ENCODE results near the gene CDK8. TPM values are rescaled to one million over a fixed set of nuclear protein-coding genes. Genes with fewer than 3 reads are reported as not detected.
"Not testable (repeated sequence)": the region's sequence is repeated elsewhere in the genome, so short reads cannot be mapped to it uniquely, and the experiment has no call there.

CDK8 gene
- polyA plus RNA-seq, 6 donors from 2014 or later: 3.5 to 6.0 (median 4.2) TPM

DNA sequence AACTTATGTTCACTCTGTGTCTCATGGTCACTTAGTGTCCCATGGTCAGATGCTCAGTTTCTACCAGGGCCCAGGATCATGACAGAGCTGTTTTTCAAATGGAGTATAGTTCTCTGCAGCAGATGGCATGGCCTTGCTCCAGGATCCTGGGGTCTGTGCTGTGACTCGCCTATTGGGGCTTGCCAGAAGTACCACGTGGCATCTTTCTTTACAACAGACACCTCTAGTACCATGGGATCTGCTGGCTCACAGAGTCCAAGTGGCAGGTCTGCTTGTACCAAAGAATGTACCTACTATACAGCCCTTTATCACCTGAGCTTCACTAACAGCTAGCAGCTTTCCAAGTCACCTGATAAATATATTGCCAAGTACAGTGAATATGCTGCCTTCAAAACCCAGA, 25.8 kb upstream of the CDK8 start:
- Mint-ChIP-seq H3K4me3 (no peak overlapping the region), H3K27me3 (peaks cover 7 to 43% (median 15%) of the 10 kb centered on the region in 3 donors), H3K36me3 (no peaks in the 10 kb centered on the region), H3K9me3 (peaks cover 0 to 1% (median 0%) of the 10 kb centered on the region in 7 donors), H3K27ac (no peak overlapping the region), H3K4me1 (peaks cover 4 to 5% (median 5%) of the 10 kb centered on the region in 3 donors)
- no peak for ATAC-seq (ENCODE audit: low read depth in 2 of 2)
- no peak for DNase-seq

DNA sequence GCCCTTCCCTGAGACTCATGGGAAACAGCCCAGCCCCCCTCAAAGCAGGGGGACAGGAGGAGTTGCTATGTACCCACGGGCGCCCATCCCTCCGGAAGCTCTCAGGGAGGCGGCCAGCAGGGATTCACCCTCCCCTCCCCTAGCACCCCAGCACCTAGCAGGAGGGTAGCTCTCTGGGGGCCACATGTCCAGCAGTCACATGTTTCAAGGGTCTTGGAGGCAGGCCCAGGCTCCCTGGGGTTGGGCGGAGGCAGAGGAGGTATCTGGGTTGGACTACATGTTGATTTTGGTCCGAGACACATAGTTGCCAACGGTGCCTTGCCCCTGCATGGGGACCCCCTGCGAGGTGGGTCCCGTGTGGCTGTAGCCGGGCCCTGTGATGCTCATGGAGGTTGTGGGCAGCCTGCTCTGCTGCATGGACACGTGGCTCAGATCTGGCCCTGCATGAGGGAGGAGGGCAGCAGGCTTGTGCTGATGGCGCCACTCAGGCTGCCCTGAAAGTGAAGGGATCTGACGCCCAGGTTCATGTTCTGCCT, 24.8 kb upstream of the CDK8 start:
- Mint-ChIP-seq H3K27ac (no peak overlapping the region), H3K4me1 (no peaks in the 10 kb centered on the region), H3K9me3 (no peaks in the 10 kb centered on the region), H3K27me3 (peaks cover 7 to 43% (median 15%) of the 10 kb centered on the region in 3 donors), H3K4me3 (no peak overlapping the region), H3K36me3 (no peaks in the 10 kb centered on the region)
- DNase-seq (no peak), ATAC-seq (ENCODE audit: low read depth in 2 of 2) (no peak)

DNA sequence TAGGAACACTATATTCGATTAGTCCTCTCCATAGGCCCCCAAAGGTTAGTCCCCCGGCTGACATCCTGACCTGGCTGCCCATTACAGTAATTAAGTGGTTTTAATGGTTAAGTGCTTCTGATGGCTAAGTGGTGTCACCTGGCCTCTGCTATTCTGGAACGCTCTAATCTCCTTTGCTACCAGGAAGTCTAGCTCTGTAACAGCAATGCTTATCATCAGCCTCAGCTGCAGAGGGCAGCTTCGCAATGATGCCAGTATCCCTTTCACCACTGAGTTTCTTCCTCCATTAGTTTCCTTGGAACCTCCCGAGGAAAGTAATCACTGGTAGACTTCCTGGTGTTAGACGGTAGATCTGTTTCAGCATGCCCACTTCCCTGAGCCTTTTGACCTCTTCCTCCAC, 23.2 kb upstream of the CDK8 start:
- peaks cover 2 to 46% (median 18%) of the 10 kb centered on the region in 3 donors for H3K27me3 Mint-ChIP-seq
- no peak for DNase-seq
- ATAC-seq (ENCODE audit: low read depth in 2 of 2): no peak
- H3K9me3 Mint-ChIP-seq: peaks cover 0 to 2% (median 0%) of the 10 kb centered on the region in 7 donors
- H3K4me1 Mint-ChIP-seq: no peaks in the 10 kb centered on the region
- H3K4me3 Mint-ChIP-seq: no peak overlapping the region
- peak overlapping the region in 2 of 6 donors; percentile 24 to 70 for H3K27ac Mint-ChIP-seq
- H3K36me3 Mint-ChIP-seq: no peaks in the 10 kb centered on the region

DNA sequence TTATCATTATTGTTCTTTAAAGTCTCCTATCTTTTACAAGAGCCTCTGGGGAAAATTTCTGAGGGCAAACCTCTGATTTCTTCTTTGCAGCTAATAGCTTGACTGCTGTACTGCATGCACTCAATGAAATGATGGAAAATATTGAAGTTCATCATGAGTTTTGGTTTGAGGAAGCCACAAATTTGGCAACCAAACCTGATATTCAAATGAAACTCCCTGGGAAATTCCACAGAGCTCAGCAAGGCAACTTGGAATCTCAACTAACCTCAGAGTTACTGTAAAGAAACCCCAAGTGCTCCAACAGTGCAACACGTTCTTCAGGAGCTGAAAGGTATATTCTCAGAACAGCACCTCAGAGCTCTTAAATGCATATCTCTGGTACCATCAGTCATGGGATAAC, 17.6 kb upstream of the CDK8 start:
- ATAC-seq (ENCODE audit: low read depth in 2 of 2): no peak
- Mint-ChIP-seq H3K4me1 (no peaks in the 10 kb centered on the region), H3K27me3 (peaks cover 20 to 28% (median 21%) of the 10 kb centered on the region in 3 donors), H3K27ac (no peak overlapping the region), H3K4me3 (no peak overlapping the region), H3K9me3 (peaks cover 0 to 2% (median 0%) of the 10 kb centered on the region in 7 donors), H3K36me3 (no peaks in the 10 kb centered on the region)
- DNase-seq: no peak

DNA sequence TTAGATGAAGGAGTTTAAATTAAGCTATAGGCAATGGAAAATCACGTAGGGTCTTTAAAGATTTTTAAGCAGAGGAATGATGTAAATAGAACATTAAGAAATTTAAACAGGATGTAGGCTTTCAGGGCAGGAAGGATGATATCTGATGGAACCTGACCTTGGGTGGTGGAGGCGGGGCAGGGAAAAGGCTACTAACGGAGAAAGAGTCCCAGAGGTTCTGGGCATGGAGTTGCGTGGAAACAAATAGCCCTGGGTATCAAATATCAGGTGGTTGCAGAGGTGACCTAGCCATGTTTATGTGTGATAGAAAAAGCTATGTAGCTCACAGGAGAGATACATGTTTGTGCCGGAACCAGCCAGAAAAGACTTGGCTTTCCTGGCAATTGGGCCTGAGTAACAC, 7.8 kb upstream of the CDK8 start:
- no peak overlapping the region for H3K27ac Mint-ChIP-seq
- DNase-seq (no peak), ATAC-seq (ENCODE audit: low read depth in 2 of 2) (no peak)
- peaks cover 0 to 7% (median 1%) of the 10 kb centered on the region in 7 donors for H3K9me3 Mint-ChIP-seq
- H3K4me1 Mint-ChIP-seq: no peaks in the 10 kb centered on the region
- no peak overlapping the region for H3K4me3 Mint-ChIP-seq
- H3K36me3 Mint-ChIP-seq: peaks cover 0 to 7% of the 10 kb centered on the region in 2 donors
- peaks cover 8 to 18% (median 14%) of the 10 kb centered on the region in 3 donors for H3K27me3 Mint-ChIP-seq

DNA sequence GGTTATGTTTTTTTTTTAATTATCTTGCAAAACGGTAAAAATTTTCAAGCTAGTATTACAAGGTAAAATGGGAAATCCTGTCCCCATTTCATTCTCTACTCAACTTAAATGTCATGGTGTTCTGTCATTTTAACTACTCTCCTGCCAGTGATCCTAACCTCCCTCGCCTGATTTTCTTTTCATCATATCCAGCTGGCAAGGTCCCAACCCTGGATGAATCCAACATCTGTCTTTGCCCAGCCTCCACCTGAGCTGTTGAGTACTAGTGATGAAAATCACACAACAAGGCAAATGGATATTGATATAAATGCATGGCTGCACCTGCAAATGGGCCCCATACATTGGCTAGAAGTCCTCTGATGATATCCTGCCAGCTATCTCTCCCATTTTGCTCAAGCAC, 6.9 kb upstream of the CDK8 start:
- DNase-seq (no peak), ATAC-seq (ENCODE audit: low read depth in 2 of 2) (no peak)
- Mint-ChIP-seq H3K36me3 (peaks cover 0 to 5% of the 10 kb centered on the region in 2 donors), H3K27me3 (peaks cover 7 to 14% (median 11%) of the 10 kb centered on the region in 3 donors), H3K4me3 (no peak overlapping the region), H3K27ac (no peak overlapping the region), H3K9me3 (peaks cover 0 to 6% (median 1%) of the 10 kb centered on the region in 7 donors), H3K4me1 (no peaks in the 10 kb centered on the region)

DNA sequence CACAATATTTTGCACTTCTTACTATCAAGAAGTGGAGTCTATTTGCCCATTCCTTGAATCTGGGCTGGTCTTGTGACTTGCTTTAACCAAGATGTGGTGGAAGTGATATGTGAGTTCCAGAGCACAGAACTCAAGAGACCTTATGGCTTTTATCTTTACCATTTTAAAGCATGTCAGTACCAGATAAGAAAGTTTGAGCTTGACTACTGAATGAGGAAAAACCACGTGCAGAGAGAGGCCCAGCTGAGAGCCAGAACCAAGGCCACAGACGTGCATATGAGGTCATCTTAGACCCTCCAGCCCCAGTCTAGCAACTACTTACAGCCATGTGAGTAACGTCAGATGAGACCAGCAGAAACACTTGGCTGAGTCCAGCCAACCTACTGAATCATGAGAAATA, 6.3 kb upstream of the CDK8 start:
- Mint-ChIP-seq H3K4me1 (no peaks in the 10 kb centered on the region), H3K9me3 (peaks cover 0 to 5% (median 0%) of the 10 kb centered on the region in 7 donors), H3K4me3 (peak overlapping the region in 1 of 8 donors; percentile 34), H3K27me3 (peaks cover 1 to 8% (median 6%) of the 10 kb centered on the region in 3 donors), H3K27ac (no peak overlapping the region), H3K36me3 (no peaks in the 10 kb centered on the region)
- ATAC-seq (ENCODE audit: low read depth in 2 of 2) (no peak), DNase-seq (no peak)

DNA sequence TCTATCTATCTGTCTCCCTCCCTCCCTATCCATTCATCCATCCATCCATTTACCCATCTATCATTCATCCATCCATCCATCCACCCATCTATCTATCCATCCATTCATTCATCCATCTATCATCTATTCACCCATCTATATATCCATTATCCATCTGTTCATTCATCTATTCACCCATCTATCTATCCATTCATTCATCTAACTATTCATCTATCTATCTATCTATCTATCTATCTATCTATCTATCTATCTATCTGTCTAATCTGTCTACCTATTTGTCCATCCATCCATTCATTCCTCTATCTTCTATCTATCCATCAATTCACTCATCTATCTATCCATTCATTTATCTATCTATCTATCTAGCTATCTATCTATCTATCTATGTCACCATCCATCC, 4.4 kb upstream of the CDK8 start:
- DNase-seq (no peak), ATAC-seq (ENCODE audit: low read depth in 2 of 2) (no peak)
- Mint-ChIP-seq H3K9me3 (no peaks in the 10 kb centered on the region), H3K4me1 (peaks cover 4 to 11% (median 6%) of the 10 kb centered on the region in 3 donors), H3K27ac (no peak overlapping the region), H3K27me3 (no peaks in the 10 kb centered on the region), H3K4me3 (no peak overlapping the region), H3K36me3 (peaks cover 0 to 8% of the 10 kb centered on the region in 2 donors)

DNA sequence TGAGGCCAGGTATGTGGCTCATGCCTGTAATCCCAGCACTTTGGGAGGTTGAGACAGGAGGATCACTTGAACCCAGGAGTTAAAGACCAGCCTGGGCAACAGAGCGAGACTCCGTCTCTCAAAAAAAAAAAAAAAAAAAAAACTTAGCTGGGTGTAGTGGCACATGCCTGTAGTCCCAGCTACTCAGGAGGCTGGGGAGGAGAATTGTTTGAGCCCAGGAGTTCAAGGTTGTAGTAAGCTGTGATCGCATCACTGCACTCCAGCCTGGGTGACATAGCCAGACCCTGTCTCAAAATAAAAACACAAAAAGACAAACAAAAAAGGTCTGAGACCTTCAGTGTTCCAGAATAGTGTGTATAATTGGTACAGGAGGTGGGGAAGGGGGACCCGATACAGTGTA, 1.9 kb upstream of the CDK8 start:
- H3K4me3 Mint-ChIP-seq; DNase-seq; H3K27ac Mint-ChIP-seq; ATAC-seq (ENCODE audit: low read depth in 2 of 2); H3K36me3 Mint-ChIP-seq; H3K27me3 Mint-ChIP-seq; H3K9me3 Mint-ChIP-seq: not testable (repeated sequence)
- H3K4me1 Mint-ChIP-seq: peaks cover 15 to 23% (median 23%) of the 10 kb centered on the region in 3 donors

DNA sequence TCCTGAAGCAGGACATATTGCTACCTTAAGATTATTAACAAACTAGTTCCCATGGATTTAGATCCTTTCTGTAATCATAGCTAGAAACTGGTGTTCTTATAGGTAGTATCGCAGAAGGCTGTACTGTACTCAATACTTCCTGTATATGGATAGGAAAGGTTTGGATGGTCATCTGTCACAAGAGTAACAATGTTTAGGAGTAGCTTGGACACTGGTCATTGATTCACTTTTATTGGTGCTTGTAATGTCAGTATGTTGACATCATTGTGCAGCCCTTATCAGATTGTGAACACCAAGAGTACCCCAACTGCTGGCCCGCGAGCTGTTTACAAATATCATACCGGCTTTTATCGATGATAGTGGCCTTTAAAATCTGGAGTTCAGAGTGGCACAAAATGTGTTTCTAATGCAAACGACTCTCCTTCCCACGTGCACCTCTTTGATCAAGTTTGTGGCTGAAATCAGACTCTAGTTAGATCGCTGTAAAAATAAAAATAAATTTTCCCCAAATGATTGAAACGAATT, 605 bp upstream of the CDK8 start:
- Mint-ChIP-seq H3K9me3 (no peaks in the 10 kb centered on the region), H3K27me3 (no peaks in the 10 kb centered on the region), H3K4me3 (peak overlapping the region; percentile 85 to 99 (median 92)), H3K4me1 (peaks cover 17 to 28% (median 27%) of the 10 kb centered on the region in 3 donors), H3K27ac (peak overlapping the region in 5 of 6 donors; percentile 65 to 94 (median 86)), H3K36me3 (peaks cover 0 to 8% of the 10 kb centered on the region in 2 donors)
- no peak for DNase-seq
- ATAC-seq (ENCODE audit: low read depth in 2 of 2): no peak

DNA sequence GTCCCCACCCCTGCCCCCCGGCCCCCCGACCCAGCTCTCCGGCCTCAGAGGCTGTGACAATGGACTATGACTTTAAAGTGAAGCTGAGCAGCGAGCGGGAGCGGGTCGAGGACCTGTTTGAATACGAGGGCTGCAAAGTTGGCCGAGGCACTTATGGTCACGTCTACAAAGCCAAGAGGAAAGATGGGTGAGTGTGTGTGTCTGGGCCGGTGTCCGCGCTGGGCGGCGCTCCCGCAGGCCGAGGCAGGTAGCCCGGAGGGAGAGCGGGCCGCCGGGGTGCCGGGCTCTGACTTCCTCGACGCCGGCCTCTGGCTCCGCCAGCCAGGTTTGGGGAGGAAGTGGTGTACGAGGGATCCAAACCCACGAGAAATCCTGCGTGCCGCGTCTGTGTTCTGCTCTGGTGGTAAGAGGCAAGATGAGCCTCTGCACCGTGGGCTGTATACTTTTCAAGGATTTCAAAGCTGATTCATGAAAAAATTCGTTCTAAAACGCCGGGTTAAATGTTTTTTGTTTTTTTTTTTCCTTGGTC, 718 bp downstream of the CDK8 start:
- H3K36me3 Mint-ChIP-seq: peaks cover 0 to 8% of the 10 kb centered on the region in 2 donors
- no peaks in the 10 kb centered on the region for H3K9me3 Mint-ChIP-seq
- peak overlapping the region; percentile 85 to 99 (median 91) for H3K4me3 Mint-ChIP-seq
- DNase-seq (peak; percentile 56), ATAC-seq (ENCODE audit: low read depth in 2 of 2) (peak; percentile 37 to 41)
- peaks cover 17 to 33% (median 33%) of the 10 kb centered on the region in 3 donors for H3K4me1 Mint-ChIP-seq
- peak overlapping the region; percentile 70 to 91 (median 86) for H3K27ac Mint-ChIP-seq
- no peaks in the 10 kb centered on the region for H3K27me3 Mint-ChIP-seq

DNA sequence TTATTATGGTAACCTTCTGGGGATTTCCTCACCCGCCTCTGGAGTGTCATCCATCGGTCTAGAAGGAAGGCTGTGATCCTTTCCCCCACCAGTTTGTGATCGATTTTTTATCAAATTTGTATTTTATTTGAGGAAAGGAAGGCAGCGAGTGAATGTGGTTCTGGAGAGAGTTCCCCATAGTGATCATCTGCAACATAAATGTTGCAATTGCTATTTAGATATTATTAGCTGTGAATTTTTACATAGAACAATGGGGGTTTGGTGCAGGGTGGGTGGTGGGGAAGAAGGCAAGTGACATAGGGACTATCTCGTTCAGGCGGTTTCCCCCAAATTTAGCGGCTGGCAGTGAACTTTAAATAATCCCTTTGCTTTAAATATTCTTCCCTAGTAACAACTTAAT, 1.2 kb downstream of the CDK8 start:
- peaks cover 0 to 8% of the 10 kb centered on the region in 2 donors for H3K36me3 Mint-ChIP-seq
- ATAC-seq (ENCODE audit: low read depth in 2 of 2) (no peak), DNase-seq (no peak)
- no peaks in the 10 kb centered on the region for H3K9me3 Mint-ChIP-seq
- H3K4me1 Mint-ChIP-seq: peaks cover 17 to 34% (median 33%) of the 10 kb centered on the region in 3 donors
- peak overlapping the region; percentile 70 to 91 (median 86) for H3K27ac Mint-ChIP-seq
- H3K4me3 Mint-ChIP-seq: peak overlapping the region; percentile 85 to 99 (median 91)
- H3K27me3 Mint-ChIP-seq: no peaks in the 10 kb centered on the region

DNA sequence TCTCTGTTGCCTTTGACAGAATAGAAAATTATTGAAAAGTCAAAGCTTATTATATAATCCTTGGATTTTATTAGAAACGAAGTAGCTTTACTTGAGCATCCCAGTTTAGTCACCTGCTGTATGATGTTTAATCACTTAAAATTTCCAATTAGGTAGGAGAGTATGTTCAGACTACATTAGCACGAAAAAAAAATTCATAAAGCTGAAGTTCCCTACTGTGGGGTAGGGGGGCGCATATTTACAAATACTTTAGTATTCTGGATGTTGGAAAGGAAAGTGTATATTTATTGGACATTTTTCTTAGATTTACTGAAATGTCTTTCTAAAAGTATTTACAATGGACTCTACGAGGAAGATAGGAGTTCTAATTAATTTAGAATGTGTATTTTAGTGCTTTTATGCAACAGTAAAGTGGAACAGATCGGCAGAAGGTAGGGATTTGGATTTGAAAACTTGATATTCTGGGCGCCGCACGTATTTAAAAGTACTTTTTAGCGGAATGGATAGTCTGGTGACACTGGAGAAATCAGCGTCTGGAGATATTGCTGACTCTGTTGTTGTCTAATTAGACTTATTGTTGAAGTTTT, 1.9 kb downstream of the CDK8 start:
- no peak for DNase-seq
- no peak for ATAC-seq (ENCODE audit: low read depth in 2 of 2)
- no peaks in the 10 kb centered on the region for H3K9me3 Mint-ChIP-seq
- H3K27ac Mint-ChIP-seq: peak overlapping the region in 1 of 6 donors; percentile 22
- H3K4me3 Mint-ChIP-seq: peak overlapping the region in 6 of 8 donors; percentile 63 to 99 (median 94)
- no peaks in the 10 kb centered on the region for H3K27me3 Mint-ChIP-seq
- peaks cover 0 to 8% of the 10 kb centered on the region in 2 donors for H3K36me3 Mint-ChIP-seq
- peaks cover 18 to 40% (median 37%) of the 10 kb centered on the region in 3 donors for H3K4me1 Mint-ChIP-seq

DNA sequence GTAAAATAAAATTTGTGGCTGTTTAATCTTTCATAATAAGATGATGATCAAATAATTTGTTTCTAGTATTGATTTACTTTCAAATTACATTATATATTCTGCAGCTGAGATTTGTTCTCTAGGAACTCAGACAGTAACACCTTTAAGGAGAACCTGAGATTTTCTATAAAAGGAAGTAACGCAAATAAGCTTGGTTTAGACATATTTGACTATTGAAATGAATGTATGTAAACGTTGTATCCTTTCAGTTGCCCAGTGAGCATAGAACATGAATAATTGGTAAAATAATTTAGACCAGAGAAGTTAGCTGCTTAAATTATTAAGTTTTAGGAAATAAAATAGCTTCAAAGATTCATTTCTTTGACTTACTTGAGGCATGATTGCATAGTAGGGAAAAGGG, 3.1 kb downstream of the CDK8 start:
- H3K27ac Mint-ChIP-seq: no peak overlapping the region
- ATAC-seq (ENCODE audit: low read depth in 2 of 2) (no peak), DNase-seq (no peak)
- H3K4me3 Mint-ChIP-seq: peak overlapping the region in 1 of 8 donors; percentile 37
- no peaks in the 10 kb centered on the region for H3K27me3 Mint-ChIP-seq
- H3K36me3 Mint-ChIP-seq: peaks cover 0 to 8% of the 10 kb centered on the region in 2 donors
- H3K9me3 Mint-ChIP-seq: no peaks in the 10 kb centered on the region
- peaks cover 23 to 52% (median 37%) of the 10 kb centered on the region in 3 donors for H3K4me1 Mint-ChIP-seq

Data from naive B cell (primary cell).